ENCODE data around the gene TMEM233. TPM values are rescaled to one million over a fixed set of nuclear protein-coding genes. Genes with fewer than 3 reads are reported as not detected.

Gene TMEM233
- total and polyA plus RNA-seq, 10 of the 15 experiments (the other 5 are each of a cell fraction or from before 2014, with no cell fraction given) = not detected

DNA sequence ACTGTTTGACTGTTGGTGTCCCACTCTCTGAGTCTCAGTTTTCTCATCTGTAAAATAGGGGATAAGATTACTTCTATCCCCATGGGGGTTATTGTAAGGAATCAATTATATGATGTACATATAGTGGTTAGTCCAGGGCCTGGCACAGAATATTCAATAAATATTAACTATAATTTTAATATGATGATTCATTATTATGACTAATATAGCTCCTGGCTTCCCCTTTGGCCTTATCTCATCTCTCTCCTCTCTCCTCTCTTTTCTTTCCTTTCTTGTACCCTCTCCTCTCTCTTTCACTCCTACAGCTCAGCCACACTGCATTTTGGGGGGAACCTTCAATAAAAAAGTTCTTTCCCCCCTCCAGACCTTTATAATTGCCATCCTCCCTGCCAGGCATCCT lies 21.1 kb downstream of the TMEM233 start:
- CTCF ChIA-PET = interaction anchor here (2.0 kb wide), 1 partner anchor 34 kb away, joined by 4 read pairs; no protein-coding TSS in a partner anchor
- in situ Hi-C loops (cut with MboI) = no loop called here
- BruUV-seq (replicated peaks) = no TSS peak
- Histone ChIP-seq H3K9me3 (replicated peaks; ENCODE audit: control insufficient read depth, insufficient read depth, low read length) (no peaks in the 10 kb centered on the region; the same call in 2 of the 3 replicates), H3K4me1 (ENCODE audit: control insufficient read depth, insufficient read depth, low read length) (no peaks in the 10 kb centered on the region), H3K27ac (ENCODE audit: control insufficient read depth, insufficient read depth) (no peak overlapping the region), H4K20me1 (ENCODE audit: control insufficient read depth, insufficient read depth) (no peaks in the 10 kb centered on the region), H2AFZ (ENCODE audit: control insufficient read depth, low read depth, low read length) (no peak overlapping the region), H3K9ac (ENCODE audit: control insufficient read depth, insufficient read depth, low read length) (no peak overlapping the region), H3K27me3 (replicated peaks in 1 of 2; ENCODE audit: control insufficient read depth in 2 of 2, insufficient read depth in 2 of 2, low read length in 1 of 2) (no peaks in the 10 kb centered on the region), H3K4me3 (no peak overlapping the region), H3K79me2 (ENCODE audit: control insufficient read depth, insufficient read depth, low read length) (no peaks in the 10 kb centered on the region), H3K4me2 (ENCODE audit: control insufficient read depth, insufficient read depth) (no peak overlapping the region), H3K36me3 (ENCODE audit: control insufficient read depth in 2 of 2, insufficient read depth in 2 of 2, low read length in 1 of 2) (no peaks in the 10 kb centered on the region)
- DNase-seq (ENCODE audit: low read depth, low spot score) (no peak), ATAC-seq (no peak), FAIRE-seq (no peak)
- intact Hi-C loops (cut with micrococcal nuclease; ENCODE audit: unreplicated experiment) = no loop called here
- POLR2A ChIA-PET = no interaction called here
- RAD21 ChIA-PET (ENCODE audit: unreplicated experiment) = interaction anchor here (1.1 kb wide), 1 partner anchor 170 kb away, joined by 3 read pairs; no protein-coding TSS in a partner anchor
- SMC1A ChIA-PET (ENCODE audit: uncharacterized antibody, unreplicated experiment) = no interaction called here
- TF ChIP-seq, protein P1, sequence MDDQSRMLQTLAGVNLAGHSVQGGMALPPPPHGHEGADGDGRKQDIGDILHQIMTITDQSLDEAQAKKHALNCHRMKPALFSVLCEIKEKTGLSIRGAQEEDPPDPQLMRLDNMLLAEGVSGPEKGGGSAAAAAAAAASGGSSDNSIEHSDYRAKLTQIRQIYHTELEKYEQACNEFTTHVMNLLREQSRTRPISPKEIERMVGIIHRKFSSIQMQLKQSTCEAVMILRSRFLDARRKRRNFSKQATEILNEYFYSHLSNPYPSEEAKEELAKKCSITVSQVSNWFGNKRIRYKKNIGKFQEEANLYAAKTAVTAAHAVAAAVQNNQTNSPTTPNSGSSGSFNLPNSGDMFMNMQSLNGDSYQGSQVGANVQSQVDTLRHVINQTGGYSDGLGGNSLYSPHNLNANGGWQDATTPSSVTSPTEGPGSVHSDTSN (IDR thresholded peaks at IDR 0.05; ENCODE audit: insufficient replicate concordance, low read depth, low read length) = no peak
- TF ChIP-seq HDGF (IDR thresholded peaks at IDR 0.05) (no peak), EZH2 (IDR thresholded peaks at IDR 0.05; ENCODE audit: borderline replicate concordance, control insufficient read depth, low read depth, low read length) (no peak), NR2F1 (conservative IDR thresholded peaks at IDR 0.05) (no peak), BMI1 (IDR thresholded peaks at IDR 0.05; ENCODE audit: borderline replicate concordance) (no peak), BACH1 (IDR thresholded peaks at IDR 0.05; ENCODE audit: borderline replicate concordance) (no peak), NFYB (IDR thresholded peaks at IDR 0.05; ENCODE audit: insufficient read depth, low read depth, low read length) (no peak), BCL11A (IDR thresholded peaks at IDR 0.05; ENCODE audit: low read depth, low read length) (no peak), YY1 (IDR thresholded peaks at IDR 0.05; ENCODE audit: low read depth, low read length) (no peak), MEF2B (IDR thresholded peaks at IDR 0.05; ENCODE audit: partially characterized antibody, poor library complexity, severe bottlenecking) (no peak), PAX5 (IDR thresholded peaks at IDR 0.05; ENCODE audit: borderline replicate concordance, low read depth, low read length) (no peak), ZBED1 (IDR thresholded peaks at IDR 0.05; ENCODE audit: borderline replicate concordance) (no peak), GABPA (IDR thresholded peaks at IDR 0.05; ENCODE audit: low read depth) (no peak)
- TF ChIP-seq, protein P2, sequence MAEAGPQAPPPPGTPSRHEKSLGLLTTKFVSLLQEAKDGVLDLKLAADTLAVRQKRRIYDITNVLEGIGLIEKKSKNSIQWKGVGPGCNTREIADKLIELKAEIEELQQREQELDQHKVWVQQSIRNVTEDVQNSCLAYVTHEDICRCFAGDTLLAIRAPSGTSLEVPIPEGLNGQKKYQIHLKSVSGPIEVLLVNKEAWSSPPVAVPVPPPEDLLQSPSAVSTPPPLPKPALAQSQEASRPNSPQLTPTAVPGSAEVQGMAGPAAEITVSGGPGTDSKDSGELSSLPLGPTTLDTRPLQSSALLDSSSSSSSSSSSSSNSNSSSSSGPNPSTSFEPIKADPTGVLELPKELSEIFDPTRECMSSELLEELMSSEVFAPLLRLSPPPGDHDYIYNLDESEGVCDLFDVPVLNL (IDR thresholded peaks at IDR 0.05; ENCODE audit: low read depth, low read length) = no peak
- TF ChIP-seq, protein P3, sequence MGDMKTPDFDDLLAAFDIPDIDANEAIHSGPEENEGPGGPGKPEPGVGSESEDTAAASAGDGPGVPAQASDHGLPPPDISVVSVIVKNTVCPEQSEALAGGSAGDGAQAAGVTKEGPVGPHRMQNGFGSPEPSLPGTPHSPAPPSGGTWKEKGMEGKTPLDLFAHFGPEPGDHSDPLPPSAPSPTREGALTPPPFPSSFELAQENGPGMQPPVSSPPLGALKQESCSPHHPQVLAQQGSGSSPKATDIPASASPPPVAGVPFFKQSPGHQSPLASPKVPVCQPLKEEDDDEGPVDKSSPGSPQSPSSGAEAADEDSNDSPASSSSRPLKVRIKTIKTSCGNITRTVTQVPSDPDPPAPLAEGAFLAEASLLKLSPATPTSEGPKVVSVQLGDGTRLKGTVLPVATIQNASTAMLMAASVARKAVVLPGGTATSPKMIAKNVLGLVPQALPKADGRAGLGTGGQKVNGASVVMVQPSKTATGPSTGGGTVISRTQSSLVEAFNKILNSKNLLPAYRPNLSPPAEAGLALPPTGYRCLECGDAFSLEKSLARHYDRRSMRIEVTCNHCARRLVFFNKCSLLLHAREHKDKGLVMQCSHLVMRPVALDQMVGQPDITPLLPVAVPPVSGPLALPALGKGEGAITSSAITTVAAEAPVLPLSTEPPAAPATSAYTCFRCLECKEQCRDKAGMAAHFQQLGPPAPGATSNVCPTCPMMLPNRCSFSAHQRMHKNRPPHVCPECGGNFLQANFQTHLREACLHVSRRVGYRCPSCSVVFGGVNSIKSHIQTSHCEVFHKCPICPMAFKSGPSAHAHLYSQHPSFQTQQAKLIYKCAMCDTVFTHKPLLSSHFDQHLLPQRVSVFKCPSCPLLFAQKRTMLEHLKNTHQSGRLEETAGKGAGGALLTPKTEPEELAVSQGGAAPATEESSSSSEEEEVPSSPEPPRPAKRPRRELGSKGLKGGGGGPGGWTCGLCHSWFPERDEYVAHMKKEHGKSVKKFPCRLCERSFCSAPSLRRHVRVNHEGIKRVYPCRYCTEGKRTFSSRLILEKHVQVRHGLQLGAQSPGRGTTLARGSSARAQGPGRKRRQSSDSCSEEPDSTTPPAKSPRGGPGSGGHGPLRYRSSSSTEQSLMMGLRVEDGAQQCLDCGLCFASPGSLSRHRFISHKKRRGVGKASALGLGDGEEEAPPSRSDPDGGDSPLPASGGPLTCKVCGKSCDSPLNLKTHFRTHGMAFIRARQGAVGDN (IDR thresholded peaks at IDR 0.05) = no peak
- TF ChIP-seq, protein P4, sequence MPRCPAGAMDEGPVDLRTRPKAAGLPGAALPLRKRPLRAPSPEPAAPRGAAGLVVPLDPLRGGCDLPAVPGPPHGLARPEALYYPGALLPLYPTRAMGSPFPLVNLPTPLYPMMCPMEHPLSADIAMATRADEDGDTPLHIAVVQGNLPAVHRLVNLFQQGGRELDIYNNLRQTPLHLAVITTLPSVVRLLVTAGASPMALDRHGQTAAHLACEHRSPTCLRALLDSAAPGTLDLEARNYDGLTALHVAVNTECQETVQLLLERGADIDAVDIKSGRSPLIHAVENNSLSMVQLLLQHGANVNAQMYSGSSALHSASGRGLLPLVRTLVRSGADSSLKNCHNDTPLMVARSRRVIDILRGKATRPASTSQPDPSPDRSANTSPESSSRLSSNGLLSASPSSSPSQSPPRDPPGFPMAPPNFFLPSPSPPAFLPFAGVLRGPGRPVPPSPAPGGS (IDR thresholded peaks at IDR 0.05; ENCODE audit: borderline replicate concordance, insufficient read depth, low read depth, low read length, poor library complexity, severe bottlenecking) = no peak

All from GM12878 (cell line).